ENCODE results near the gene SLC5A2. TPM values are rescaled to one million over a fixed set of nuclear protein-coding genes. Genes with fewer than 3 reads are reported as not detected.
A peak's percentile ranks its signal among the peaks of the same experiment; 100 is the strongest.

SLC5A2 gene
- total and polyA plus RNA-seq, 2 of the 13 experiments (the other 11 are each of a cell fraction or from before 2014, with no cell fraction given), result 0.24 to 0.97 TPM

- TF ChIP-seq ZNF652 (CRISPR knock-in tag; IDR thresholded peaks at IDR 0.05; ENCODE audit: borderline replicate concordance, low read depth) (no peak), THAP11 (CRISPR knock-in tag; IDR thresholded peaks at IDR 0.05) (peak; percentile 71), ZNF354B (CRISPR knock-in tag; IDR thresholded peaks at IDR 0.05) (no peak), NONO (IDR thresholded peaks at IDR 0.05) (no peak), NONO (CRISPR knock-in tag; conservative IDR thresholded peaks at IDR 0.05) (peak; percentile 78; the same call in 1 of the 2 replicates), ZBTB10 (CRISPR knock-in tag; IDR thresholded peaks at IDR 0.05; ENCODE audit: borderline replicate concordance) (0 out of 2 replicates have a peak, but pooled peaks have one; percentile 65), NR0B2 (CRISPR knock-in tag; IDR thresholded peaks at IDR 0.05) (no peak), ZNF572 (CRISPR knock-in tag; IDR thresholded peaks at IDR 0.05) (peak; percentile 84; the same call in 1 of the 2 replicates), ZNF256 (CRISPR knock-in tag; conservative IDR thresholded peaks at IDR 0.05) (no peak; the same call in 1 of the 2 replicates), ZNF367 (CRISPR knock-in tag; IDR thresholded peaks at IDR 0.05; ENCODE audit: borderline replicate concordance) (no peak), REST (IDR thresholded peaks at IDR 0.05; ENCODE audit: borderline replicate concordance in 1 of 2, low read depth in 1 of 2, low read length in 2 of 2) (no peak), ZSCAN20 (CRISPR knock-in tag; IDR thresholded peaks at IDR 0.05; ENCODE audit: borderline replicate concordance) (no peak)
Observed at GRCh38 chr16:31453255-31454204, 29.4 kb upstream of the SLC5A2 start (continued).
